H1 (cell line): Measurements from ENCODE around the gene BEX2. TPM values are rescaled to one million over a fixed set of nuclear protein-coding genes. Genes with fewer than 3 reads are reported as not detected.

Experiments used
- CTCF ChIA-PET: fragments of 300-600 bp; sonication (Branson Sonifier 250); formaldehyde crosslinking; loops from one replicate; lab custom pipeline; 2021; ENCODE audit not compliant: partially characterized antibody; lab: Charles Lee
- POLR2A ChIA-PET: fragments of 300-600 bp; sonication (Branson Sonifier 250); formaldehyde crosslinking; loops from one replicate; lab custom pipeline; 2021; ENCODE audit warnings: inconsistent platforms; ENCODE audit not compliant: partially characterized antibody; lab: Charles Lee
- DNase-seq, 2 experiments: peaks; one replicate each; pipeline versions ENCODE4 v3.0.0 to v3.0.0-alpha.2; 2010 to 2022; ENCODE audit warnings: low spot score in 2 of 2, low read depth in 1 of 2, mixed read lengths in 1 of 2
- FAIRE-seq: peaks from 2 replicates; lab custom pipeline; 2011; peaks lifted over from hg19 to GRCh38; lab: Jason Lieb, UNC
- H2AFZ ChIP-seq: 2 replicates; pipeline ENCODE4 v1.8.1; 2012; ENCODE audit warnings: low read length, inconsistent platforms
- H2AK5ac ChIP-seq: 2 replicates; pipeline ENCODE4 v1.6.1; 2013; ENCODE audit warnings: low read depth, low read length
- H2BK120ac ChIP-seq: replicated peaks from 2 replicates; pipeline ENCODE3; 2013; ENCODE audit warnings: low read depth, low read length, inconsistent platforms
- H2BK12ac ChIP-seq: 2 replicates; pipeline ENCODE4 v1.6.1; 2013; ENCODE audit warnings: low read depth, low read length
- H2BK15ac ChIP-seq: 2 replicates; pipeline ENCODE4 v1.6.1; 2013; ENCODE audit warnings: low read length
- H2BK20ac ChIP-seq: 2 replicates; pipeline ENCODE4 v1.6.1; 2013; ENCODE audit warnings: low read length
- H2BK5ac ChIP-seq: 2 replicates; pipeline ENCODE4 v1.6.1; 2013; ENCODE audit warnings: low read depth, low read length
- H3K14ac ChIP-seq: 2 replicates; pipeline ENCODE4 v1.6.1; 2013; ENCODE audit warnings: inconsistent platforms; ENCODE audit not compliant: insufficient read length
- H3K18ac ChIP-seq: 2 replicates; pipeline ENCODE4 v1.6.1; 2013; ENCODE audit warnings: low read length; ENCODE audit errors: extremely low read depth
- H3K23ac ChIP-seq: 2 replicates; pipeline ENCODE4 v1.6.1; 2013; ENCODE audit warnings: inconsistent platforms; ENCODE audit not compliant: insufficient read length
- H3K23me2 ChIP-seq: 2 replicates; pipeline ENCODE4 v1.6.1; 2013; ENCODE audit warnings: low read depth, low read length
- H3K27ac ChIP-seq: 2 replicates; pipeline ENCODE4 v1.6.1; 2011; ENCODE audit warnings: low read depth, low read length, inconsistent platforms
- H3K27me3 ChIP-seq, 4 experiments: replicated peaks in 1 of 4; 1 replicate in 1 of 4; 2 replicates in 3 of 4; pipeline versions ENCODE4 v1.6.1 to v1.8.1; 2011 to 2013; ENCODE audit warnings: low read length in 3 of 4, mild to moderate bottlenecking in 3 of 4, inconsistent platforms in 2 of 4, mixed read lengths in 2 of 4, moderate library complexity in 1 of 4; ENCODE audit not compliant: control insufficient read depth in 3 of 4, insufficient read depth in 3 of 4; ENCODE audit errors: extremely low read depth in 1 of 4
- H3K36me3 ChIP-seq, 4 experiments: 2 replicates each; pipeline versions ENCODE4 v1.6.1 to v1.8.1; 2011 to 2013; ENCODE audit warnings: mild to moderate bottlenecking in 4 of 4, low read length in 3 of 4, moderate library complexity in 2 of 4, control low read depth in 1 of 4, inconsistent platforms in 1 of 4; ENCODE audit not compliant: insufficient read depth in 4 of 4, control insufficient read depth in 2 of 4
- H3K4ac ChIP-seq: replicated peaks from 2 replicates; pipeline ENCODE3; 2013; ENCODE audit warnings: low read length, low read depth, mixed read lengths, inconsistent platforms; ENCODE audit not compliant: insufficient read length
- H3K4me1 ChIP-seq, 4 experiments: replicated peaks in 1 of 4; 1 replicate in 1 of 4; 2 replicates in 3 of 4; pipeline versions ENCODE4 v1.6.1 to v1.8.1; 2011 to 2013; ENCODE audit warnings: low read length in 3 of 4, inconsistent platforms in 2 of 4, mixed read lengths in 1 of 4; ENCODE audit not compliant: insufficient read depth in 4 of 4, control insufficient read depth in 3 of 4
- H3K4me2 ChIP-seq, 2 experiments: 2 replicates each; pipeline versions ENCODE4 v1.6.1 to v1.8.1; 2011 to 2013; ENCODE audit warnings: low read depth in 2 of 2, low read length in 2 of 2, control low read depth in 1 of 2, inconsistent platforms in 1 of 2, mild to moderate bottlenecking in 1 of 2; ENCODE audit not compliant: insufficient read depth in 1 of 2
- H3K4me3 ChIP-seq, 4 experiments: fragments of 200-600, 300-600 bp in 1 of 4; sonication (generic), shearing (Covaris generic), sonication (Bioruptor Twin) in 1 of 4; 2 replicates each; pipeline versions ENCODE4 v1.5.1 to v1.8.1; 2011 to 2016; ENCODE audit warnings: low read length in 4 of 4, low read depth in 3 of 4, control low read depth in 2 of 4, inconsistent platforms in 2 of 4, mild to moderate bottlenecking in 2 of 4, mixed read lengths in 1 of 4, moderate library complexity in 1 of 4; ENCODE audit not compliant: insufficient read depth in 2 of 4; ENCODE audit errors: extremely low read depth in 1 of 4
- H3K56ac ChIP-seq: replicated peaks from 2 replicates; pipeline ENCODE3; 2013; ENCODE audit warnings: low read depth, mild to moderate bottlenecking, mixed read lengths, low read length, inconsistent platforms; ENCODE audit not compliant: insufficient read length
- H3K79me1 ChIP-seq: 2 replicates; pipeline ENCODE4 v1.6.1; 2013; ENCODE audit warnings: low read depth, low read length, control low read depth
- H3K79me2 ChIP-seq, 2 experiments: 2 replicates each; pipeline versions ENCODE4 v1.6.1 to v1.8.1; 2012 to 2013; ENCODE audit warnings: low read length in 2 of 2, mild to moderate bottlenecking in 2 of 2, inconsistent platforms in 1 of 2; ENCODE audit not compliant: insufficient read depth in 2 of 2, control insufficient read depth in 1 of 2
- H3K9ac ChIP-seq, 4 experiments: replicated peaks in 1 of 4; 1 replicate in 1 of 4; 2 replicates in 3 of 4; pipeline versions ENCODE4 v1.6.1 to v1.8.1; 2011 to 2013; ENCODE audit warnings: low read depth in 3 of 4, low read length in 3 of 4, control low read depth in 2 of 4, mild to moderate bottlenecking in 2 of 4, moderate library complexity in 2 of 4, inconsistent platforms in 1 of 4; ENCODE audit errors: extremely low read depth in 1 of 4
- H3K9me3 ChIP-seq, 2 experiments: 2 replicates each; pipeline versions ENCODE4 v1.6.1 to v1.8.1; 2012 to 2013; ENCODE audit warnings: mild to moderate bottlenecking in 2 of 2, moderate library complexity in 2 of 2, control low read depth in 1 of 2, inconsistent platforms in 1 of 2, low read depth in 1 of 2, low read length in 1 of 2, mixed read lengths in 1 of 2; ENCODE audit not compliant: insufficient read depth in 2 of 2
- H4K20me1 ChIP-seq, 2 experiments: replicated peaks in 1 of 2; 2 replicates each; pipeline versions ENCODE3 to v1.8.1; 2011 to 2013; ENCODE audit warnings: inconsistent platforms in 2 of 2, low read length in 2 of 2, mild to moderate bottlenecking in 1 of 2; ENCODE audit not compliant: insufficient read depth in 2 of 2, control insufficient read depth in 1 of 2
- H4K5ac ChIP-seq: 2 replicates; pipeline ENCODE4 v1.6.1; 2013; ENCODE audit warnings: low read length, low read depth, mixed read lengths, inconsistent platforms; ENCODE audit not compliant: insufficient read length
- H4K8ac ChIP-seq: 2 replicates; pipeline ENCODE4 v1.8.0; 2013; ENCODE audit warnings: mild to moderate bottlenecking, moderate library complexity, low read length, inconsistent platforms; ENCODE audit not compliant: insufficient read depth; ENCODE audit errors: extremely low read depth
- H4K91ac ChIP-seq: replicated peaks from 2 replicates; pipeline ENCODE3; 2013; ENCODE audit warnings: low read length, mixed read lengths, inconsistent platforms; ENCODE audit not compliant: insufficient read length
- RXRA ChIP-seq: IDR thresholded peaks from 2 replicates; pipeline ENCODE4 v1.6.1; 2011; ENCODE audit warnings: low read depth, mild to moderate bottlenecking, low read length, moderate library complexity; ENCODE audit not compliant: insufficient read depth
- polyA plus RNA-seq, 7 experiments: library from polyadenylated mRNA; depleted of rRNA in 3 of 7; stranded (reverse) in 5 of 7; unstranded in 2 of 7; fragments of >200 nt in 5 of 7; fragments of 200-250 nt in 2 of 7; gene quantifications; 1 replicate in 5 of 7; 2 replicates in 1 of 7; 4 replicates in 1 of 7; pipeline versions ENCODE4 v1.2.1 to v1.2.3, GENCODE V29; 2011 to 2013; ENCODE audit warnings: missing spikeins in 2 of 7, mixed read lengths in 2 of 7
- total RNA-seq: library from RNA; stranded (reverse); fragmentation: NEBNext Ultra II Directional; extraction: Animal tissue kit (Norgen Biotek cat#: 25700); gene quantifications from 2 replicates; pipeline ENCODE4 v1.2.1, GENCODE V29; 2021

BEX2 gene
- total and polyA plus RNA-seq, 2 of the 8 experiments (the other 6 are each of a cell fraction or from before 2014, with no cell fraction given): 53.8 to 60.2 TPM

GRCh38 chrX:103304705-103305104 lies 6.1 kb downstream of the BEX2 start:
- no peak overlapping the region for H3K4ac ChIP-seq
- H3K9me3 ChIP-seq: no peaks in the 10 kb centered on the region
- H2AK5ac ChIP-seq: no peak overlapping the region
- no peak overlapping the region for H4K91ac ChIP-seq
- no peaks in the 10 kb centered on the region for H3K79me2 ChIP-seq
- H3K4me1 ChIP-seq: no peaks in the 10 kb centered on the region
- peaks cover 0 to 6% (median 0%) of the 10 kb centered on the region in 4 experiments; a peak in 1 of 8 replicates for H3K36me3 ChIP-seq
- CTCF ChIA-PET: no interaction called here
- no peak overlapping the region for H3K56ac ChIP-seq
- H3K9ac ChIP-seq: no peak overlapping the region
- H3K27me3 ChIP-seq: no peaks in the 10 kb centered on the region
- H3K4me2 ChIP-seq: no peak overlapping the region
- no peak overlapping the region for H3K14ac ChIP-seq
- no peak for FAIRE-seq
- no peak overlapping the region for H4K5ac ChIP-seq
- H3K4me3 ChIP-seq: no peak overlapping the region
- H2BK5ac ChIP-seq: no peak overlapping the region
- H3K79me1 ChIP-seq: no peaks in the 10 kb centered on the region
- POLR2A ChIA-PET: no interaction called here
- no peak overlapping the region for H2BK20ac ChIP-seq
- no peaks in the 10 kb centered on the region for H3K23me2 ChIP-seq
- H2BK12ac ChIP-seq: no peak overlapping the region
- H4K8ac ChIP-seq: no peak overlapping the region
- H3K27ac ChIP-seq: no peak overlapping the region
- no peak overlapping the region for H3K18ac ChIP-seq
- H2BK120ac ChIP-seq: no peak overlapping the region
- no peak overlapping the region for H3K23ac ChIP-seq
- no peak for DNase-seq
- H2AFZ ChIP-seq: no peak overlapping the region
- H4K20me1 ChIP-seq: no peaks in the 10 kb centered on the region
- no peak for TF ChIP-seq RXRA
- no peak overlapping the region for H2BK15ac ChIP-seq
